ENCODE results near the gene PDP2.
"Not testable (repeated sequence)": the region's sequence is repeated elsewhere in the genome, so short reads cannot be mapped to it uniquely, and the experiment has no call there.

Gene PDP2

GRCh38 chr16:66921729-66922450 is 41.6 kb downstream of the PDP2 start:
- DNase-seq: no peak

GRCh38 chr16:66923247-66923731 is 43.0 kb downstream of the PDP2 start:
- DNase-seq: no peak

GRCh38 chr16:66923866-66924265 is 43.6 kb downstream of the PDP2 start:
- DNase-seq: no peak

GRCh38 chr16:66924527-66925321 is 44.4 kb downstream of the PDP2 start:
- peak; percentile 47 to 53 for DNase-seq

- DNase-seq: no peak
Observed at GRCh38 chr16:66925322-66925840, 45.1 kb downstream of the PDP2 start, which contains the start of gene RRAD. Gene RRAD, minus strand, starts transcription at chr16:66925535. Its CDS starts 356 bp downstream, at chr16:66925179.

GRCh38 chr16:66926171-66926947 is 46.0 kb downstream of the PDP2 start:
- DNase-seq: no peak

- DNase-seq: no peak
Observed at GRCh38 chr16:66926961-66927436, 46.7 kb downstream of the PDP2 start.

- no peak for DNase-seq
Observed at GRCh38 chr16:66927918-66928649, 47.8 kb downstream of the PDP2 start.

GRCh38 chr16:66928702-66929388 is 48.5 kb downstream of the PDP2 start:
- DNase-seq: peak; percentile 52 to 64

GRCh38 chr16:66930189-66930588 is 49.9 kb downstream of the PDP2 start:
- DNase-seq: no peak

GRCh38 chr16:66931665-66932064 is 51.4 kb downstream of the PDP2 start:
- no peak for DNase-seq

GRCh38 chr16:66932076-66932475 is 51.8 kb downstream of the PDP2 start:
- DNase-seq: no peak

GRCh38 chr16:66933776-66934137 is 53.4 kb downstream of the PDP2 start:
- peak; percentile 58 to 63 for DNase-seq

GRCh38 chr16:66934138-66934838 is 54.0 kb downstream of the PDP2 start, which contains the start of gene CIAO2B:
Gene CIAO2B, minus strand, starts transcription at chr16:66934402. Its CDS starts 38 bp downstream, at chr16:66934364.
- peak; percentile 90 to 92 for DNase-seq

GRCh38 chr16:66934839-66935313 is 54.6 kb downstream of the PDP2 start:
- DNase-seq: not testable (repeated sequence)

- no peak for DNase-seq
Observed at GRCh38 chr16:66935314-66936011, 55.1 kb downstream of the PDP2 start, which contains the start of gene CES2. Gene CES2, plus strand, starts transcription at chr16:66935516. Its CDS starts 120 bp downstream, at chr16:66935636.

GRCh38 chr16:66936462-66936861 is 56.1 kb downstream of the PDP2 start:
- DNase-seq: no peak

- no peak for DNase-seq
Observed at GRCh38 chr16:66936889-66937554, 56.7 kb downstream of the PDP2 start.

- DNase-seq: no peak
Observed at GRCh38 chr16:66937725-66938337, 57.5 kb downstream of the PDP2 start.
